ENCODE data around the gene CNTN2.

The CNTN2 gene

DNA sequence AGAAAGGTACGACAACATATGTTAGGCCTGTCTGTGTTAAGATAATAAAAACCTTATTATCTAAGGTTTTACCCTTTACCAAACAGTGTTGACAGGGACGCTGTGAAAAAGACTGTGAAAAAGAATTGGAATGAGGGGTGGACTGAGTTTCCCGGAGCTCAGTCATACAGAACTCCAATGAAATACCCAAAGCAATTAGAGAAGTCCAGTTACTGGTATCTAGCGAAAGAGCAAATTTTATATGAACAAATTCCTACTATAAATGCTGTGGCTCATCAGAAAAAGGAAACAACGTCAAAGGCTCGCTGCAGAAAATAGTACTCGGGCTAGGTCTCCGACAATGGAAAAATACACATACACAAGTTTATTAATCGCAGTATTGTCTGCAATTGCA, 79.5 kb downstream of the CNTN2 start:
- Histone ChIP-seq H3K9me2 (replicated peaks; ENCODE audit: insufficient read depth, low read length) (no peaks in the 10 kb centered on the region), H4K20me1 (ENCODE audit: insufficient read depth, low read length) (no peaks in the 10 kb centered on the region), H3K4me3 (ENCODE audit: low read length) (peak overlapping the region; percentile 92), H3K4me2 (ENCODE audit: low read depth, low read length) (peak overlapping the region; percentile 64), H3K79me2 (ENCODE audit: low read length) (peaks cover 41% of the 10 kb centered on the region), H3K27ac (ENCODE audit: low read length) (peak overlapping the region; percentile 74; the same call in 1 of the 2 replicates), H3K4me1 (ENCODE audit: low read length) (peaks cover 19% of the 10 kb centered on the region; the same call in 1 of the 2 replicates), H3K9ac (ENCODE audit: low read length) (peak overlapping the region; percentile 86), H2AFZ (ENCODE audit: low read length) (peak overlapping the region; percentile 59), H3F3A (ENCODE audit: insufficient read depth, low read length) (peaks cover 8% of the 10 kb centered on the region; the same call in 1 of the 2 replicates), H3K36me3 (replicated peaks; ENCODE audit: insufficient read depth, low read length) (no peaks in the 10 kb centered on the region), H3K27me3 (replicated peaks; ENCODE audit: insufficient read depth, low read length) (no peaks in the 10 kb centered on the region), H3K9me3 (replicated peaks; ENCODE audit: insufficient read depth, low read length) (no peaks in the 10 kb centered on the region)
- peak; percentile 17 for DNase-seq
- TF ChIP-seq EZH2phosphoT487 (IDR thresholded peaks at IDR 0.05; ENCODE audit: low read length), result no peak
- TF ChIP-seq, protein P1, sequence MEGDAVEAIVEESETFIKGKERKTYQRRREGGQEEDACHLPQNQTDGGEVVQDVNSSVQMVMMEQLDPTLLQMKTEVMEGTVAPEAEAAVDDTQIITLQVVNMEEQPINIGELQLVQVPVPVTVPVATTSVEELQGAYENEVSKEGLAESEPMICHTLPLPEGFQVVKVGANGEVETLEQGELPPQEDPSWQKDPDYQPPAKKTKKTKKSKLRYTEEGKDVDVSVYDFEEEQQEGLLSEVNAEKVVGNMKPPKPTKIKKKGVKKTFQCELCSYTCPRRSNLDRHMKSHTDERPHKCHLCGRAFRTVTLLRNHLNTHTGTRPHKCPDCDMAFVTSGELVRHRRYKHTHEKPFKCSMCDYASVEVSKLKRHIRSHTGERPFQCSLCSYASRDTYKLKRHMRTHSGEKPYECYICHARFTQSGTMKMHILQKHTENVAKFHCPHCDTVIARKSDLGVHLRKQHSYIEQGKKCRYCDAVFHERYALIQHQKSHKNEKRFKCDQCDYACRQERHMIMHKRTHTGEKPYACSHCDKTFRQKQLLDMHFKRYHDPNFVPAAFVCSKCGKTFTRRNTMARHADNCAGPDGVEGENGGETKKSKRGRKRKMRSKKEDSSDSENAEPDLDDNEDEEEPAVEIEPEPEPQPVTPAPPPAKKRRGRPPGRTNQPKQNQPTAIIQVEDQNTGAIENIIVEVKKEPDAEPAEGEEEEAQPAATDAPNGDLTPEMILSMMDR (IDR thresholded peaks at IDR 0.05; ENCODE audit: low read length), result no peak
- TF ChIP-seq EZH2 (optimal IDR thresholded peaks at IDR 0.05; ENCODE audit: low read depth, low read length), result no peak

DNA sequence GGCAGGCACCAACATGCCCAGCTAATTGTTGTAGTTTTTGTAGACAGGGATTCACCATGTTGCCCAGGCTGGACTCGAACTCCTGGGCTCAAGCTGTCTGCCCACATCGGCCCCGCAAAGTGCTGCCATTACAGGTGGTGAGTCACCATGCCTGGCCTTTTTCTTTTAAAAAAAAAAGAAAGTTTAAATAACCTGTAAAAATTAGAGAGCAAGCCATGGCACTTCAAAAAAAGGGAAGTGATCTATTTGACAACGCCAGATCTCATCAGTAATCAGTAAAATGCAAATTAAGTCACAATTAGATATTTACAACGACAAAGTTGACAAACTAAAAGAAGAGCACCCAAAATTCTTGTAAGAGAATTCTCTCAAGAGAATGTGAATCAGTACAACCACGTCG, 81.7 kb downstream of the CNTN2 start:
- Histone ChIP-seq H4K20me1 (ENCODE audit: insufficient read depth, low read length) (no peaks in the 10 kb centered on the region), H3K79me2 (ENCODE audit: low read length) (peaks cover 21% of the 10 kb centered on the region), H3K36me3 (replicated peaks; ENCODE audit: insufficient read depth, low read length) (no peaks in the 10 kb centered on the region), H3K4me2 (ENCODE audit: low read depth, low read length) (no peak overlapping the region), H3F3A (ENCODE audit: insufficient read depth, low read length) (peaks cover 8% of the 10 kb centered on the region; the same call in 1 of the 2 replicates), H3K4me1 (ENCODE audit: low read length) (peaks cover 17% of the 10 kb centered on the region; the same call in 1 of the 2 replicates), H3K9me3 (replicated peaks; ENCODE audit: insufficient read depth, low read length) (no peaks in the 10 kb centered on the region), H3K27ac (ENCODE audit: low read length) (no peak overlapping the region), H3K9me2 (replicated peaks; ENCODE audit: insufficient read depth, low read length) (no peaks in the 10 kb centered on the region), H2AFZ (ENCODE audit: low read length) (0 out of 2 replicates have a peak overlapping the region, but pooled peaks have one; percentile 1), H3K27me3 (replicated peaks; ENCODE audit: insufficient read depth, low read length) (no peaks in the 10 kb centered on the region), H3K4me3 (ENCODE audit: low read length) (no peak overlapping the region), H3K9ac (ENCODE audit: low read length) (no peak overlapping the region)
- DNase-seq, result peak; percentile 39
- TF ChIP-seq EZH2phosphoT487 (IDR thresholded peaks at IDR 0.05; ENCODE audit: low read length) (no peak), EZH2 (optimal IDR thresholded peaks at IDR 0.05; ENCODE audit: low read depth, low read length) (no peak)
- TF ChIP-seq, protein P1 (IDR thresholded peaks at IDR 0.05; ENCODE audit: low read length), result no peak

DNA sequence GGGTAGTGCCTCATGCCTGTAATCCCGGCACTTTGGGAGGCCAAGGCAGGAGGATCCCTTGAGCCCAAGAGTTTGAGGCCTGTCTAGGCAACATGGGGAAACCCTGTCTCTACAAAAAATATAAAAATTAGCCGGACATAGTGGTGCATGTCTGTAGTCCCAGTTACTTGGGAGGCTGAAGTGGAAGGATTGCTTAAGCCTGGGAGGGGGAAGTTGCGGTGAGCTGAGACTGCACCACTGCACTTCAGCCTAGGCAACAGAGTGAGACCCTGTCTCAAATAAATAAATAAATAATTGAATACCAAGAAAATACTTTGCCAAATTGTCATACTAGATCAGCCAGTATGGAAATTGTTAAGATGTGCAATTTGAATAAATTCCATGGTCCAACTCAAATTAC, 84.6 kb downstream of the CNTN2 start:
- Histone ChIP-seq H3K4me1 (ENCODE audit: low read length) (0 out of 2 replicates have a peak, but pooled peaks cover 4% of the 10 kb centered on the region), H3K27ac (ENCODE audit: low read length) (no peak overlapping the region), H2AFZ (ENCODE audit: low read length) (no peak overlapping the region), H3K9me3 (replicated peaks; ENCODE audit: insufficient read depth, low read length) (no peaks in the 10 kb centered on the region), H3F3A (ENCODE audit: insufficient read depth, low read length) (peaks cover 4% of the 10 kb centered on the region; the same call in 1 of the 2 replicates), H3K79me2 (ENCODE audit: low read length) (no peaks in the 10 kb centered on the region), H4K20me1 (ENCODE audit: insufficient read depth, low read length) (no peaks in the 10 kb centered on the region), H3K27me3 (replicated peaks; ENCODE audit: insufficient read depth, low read length) (no peaks in the 10 kb centered on the region), H3K9me2 (replicated peaks; ENCODE audit: insufficient read depth, low read length) (no peaks in the 10 kb centered on the region), H3K9ac (ENCODE audit: low read length) (no peak overlapping the region), H3K4me2 (ENCODE audit: low read depth, low read length) (no peak overlapping the region), H3K4me3 (ENCODE audit: low read length) (no peak overlapping the region), H3K36me3 (replicated peaks; ENCODE audit: insufficient read depth, low read length) (no peaks in the 10 kb centered on the region)
- TF ChIP-seq EZH2phosphoT487 (IDR thresholded peaks at IDR 0.05; ENCODE audit: low read length), result no peak
- TF ChIP-seq EZH2 (optimal IDR thresholded peaks at IDR 0.05; ENCODE audit: low read depth, low read length), result no peak
- TF ChIP-seq, protein P1 (IDR thresholded peaks at IDR 0.05; ENCODE audit: low read length), result no peak
- no peak for DNase-seq

All from MM.1S (cell line).